GM12891 (cell line): ENCODE measurements around the gene UNCX.

Experiments
- DNase-seq: peaks from one replicate; pipeline ENCODE4 v3.0.0; 2011; ENCODE audit warnings: low spot score; ENCODE audit not compliant: insufficient read length
- FAIRE-seq: peaks from 2 replicates; lab custom pipeline; 2011; peaks lifted over from hg19 to GRCh38; lab: Jason Lieb, UNC
- PAX5 ChIP-seq: IDR thresholded peaks from 2 replicates; pipeline ENCODE4 v1.6.1; 2011; ENCODE audit warnings: low read length, moderate library complexity, mild to moderate bottlenecking; ENCODE audit not compliant: insufficient read depth, severe bottlenecking
- POLR2A ChIP-seq: IDR thresholded peaks from 2 replicates; pipeline ENCODE4 v1.6.1; 2011; ENCODE audit warnings: low read depth, low read length, control low read depth
- POLR2AphosphoS5 ChIP-seq: IDR thresholded peaks from 2 replicates; pipeline ENCODE4 v1.6.1; 2011; ENCODE audit warnings: low read depth, low read length, control low read depth
- POU2F2 ChIP-seq: IDR thresholded peaks from 2 replicates; pipeline ENCODE4 v1.6.1; 2011; ENCODE audit warnings: low read depth, mild to moderate bottlenecking, control low read depth, low read length, moderate library complexity
- SPI1 ChIP-seq: IDR thresholded peaks from 2 replicates; pipeline ENCODE4 v1.6.1; 2011; ENCODE audit warnings: low read depth, low read length, control low read depth
- TAF1 ChIP-seq: IDR thresholded peaks from 2 replicates; pipeline ENCODE4 v1.6.1; 2011; ENCODE audit warnings: low read depth, low read length, control low read depth

Gene UNCX

GRCh38 chr7:1283941-1284742 lies 51.5 kb downstream of the UNCX start:
- TF ChIP-seq POLR2AphosphoS5: no peak
- no peak for TF ChIP-seq POLR2A
- no peak for TF ChIP-seq POU2F2
- TF ChIP-seq TAF1: no peak
- TF ChIP-seq SPI1: no peak
- TF ChIP-seq PAX5: no peak
- FAIRE-seq (no peak), DNase-seq (no peak)

DNA sequence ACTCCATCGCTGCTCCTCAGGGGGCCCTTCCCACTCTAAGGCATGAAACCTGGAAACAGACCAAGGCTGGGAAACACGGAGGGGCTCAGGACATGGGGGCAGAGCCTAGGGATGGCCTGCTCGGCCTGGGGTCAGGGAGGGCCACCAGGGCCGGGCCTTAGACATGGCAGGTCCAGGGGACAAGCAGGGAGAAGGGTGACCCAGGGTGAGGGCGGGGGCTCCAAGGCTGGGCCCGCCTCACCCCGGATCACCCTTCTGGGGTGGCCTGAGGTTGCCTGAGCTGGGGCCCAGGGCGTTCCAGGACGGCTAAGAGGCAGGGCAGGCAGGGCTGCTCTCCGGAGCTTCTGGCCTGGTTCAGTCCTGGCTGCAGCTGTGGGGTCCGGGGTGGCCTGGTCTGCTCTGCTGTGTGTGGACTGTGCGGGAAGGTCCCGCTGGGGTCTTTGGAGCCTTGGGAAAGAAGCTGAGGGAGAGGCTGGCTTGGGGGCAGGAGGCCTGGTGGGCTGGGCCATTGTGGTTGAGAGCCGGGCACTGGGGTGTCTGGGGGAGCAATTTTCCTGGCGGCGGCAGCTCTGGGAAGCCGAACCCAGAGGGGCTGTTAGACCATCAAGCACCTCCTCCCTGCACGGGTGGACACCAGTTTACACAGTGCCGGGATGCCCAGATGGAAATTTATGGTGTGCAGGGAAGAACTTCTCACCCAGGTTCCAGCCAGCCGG lies 52.2 kb downstream of the UNCX start:
- FAIRE-seq: no peak
- TF ChIP-seq POU2F2 (no peak), PAX5 (no peak), POLR2AphosphoS5 (no peak), POLR2A (no peak), TAF1 (no peak), SPI1 (no peak)
- DNase-seq: no peak

- FAIRE-seq: no peak
Measured at GRCh38 chr7:1285556-1286301, 53.1 kb downstream of the UNCX start.

More at GRCh38 chr7:1285556-1286301, 53.1 kb downstream of the UNCX start:
- no peak for DNase-seq
- TF ChIP-seq POU2F2: no peak
- TF ChIP-seq TAF1: no peak
- TF ChIP-seq POLR2A: no peak
- TF ChIP-seq SPI1: no peak
- no peak for TF ChIP-seq PAX5
- no peak for TF ChIP-seq POLR2AphosphoS5
